ENCODE data around the gene ANXA4.

DNA sequence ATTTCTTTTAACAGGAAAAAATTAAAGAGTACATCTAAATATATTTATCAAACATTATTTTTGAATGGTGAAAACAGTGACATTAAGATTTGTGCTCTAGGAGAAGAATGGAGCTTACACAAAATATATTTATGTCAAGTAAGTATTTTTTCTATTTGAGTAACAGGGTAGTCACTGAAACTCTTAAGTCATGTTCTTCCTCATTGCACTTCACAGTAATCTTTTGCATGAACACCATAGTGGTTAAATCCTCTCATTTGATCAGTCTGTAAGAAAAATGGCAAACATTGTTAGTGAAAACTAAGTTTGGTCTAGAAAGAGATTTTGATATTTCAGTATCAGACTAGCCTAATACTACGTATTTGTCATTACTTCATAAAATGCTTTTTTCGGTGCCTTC, 95.6 kb downstream of the ANXA4 start:
- no peak for TF ChIP-seq POLR2AphosphoS5 (IDR thresholded peaks at IDR 0.05)
- TF ChIP-seq, protein P1, sequence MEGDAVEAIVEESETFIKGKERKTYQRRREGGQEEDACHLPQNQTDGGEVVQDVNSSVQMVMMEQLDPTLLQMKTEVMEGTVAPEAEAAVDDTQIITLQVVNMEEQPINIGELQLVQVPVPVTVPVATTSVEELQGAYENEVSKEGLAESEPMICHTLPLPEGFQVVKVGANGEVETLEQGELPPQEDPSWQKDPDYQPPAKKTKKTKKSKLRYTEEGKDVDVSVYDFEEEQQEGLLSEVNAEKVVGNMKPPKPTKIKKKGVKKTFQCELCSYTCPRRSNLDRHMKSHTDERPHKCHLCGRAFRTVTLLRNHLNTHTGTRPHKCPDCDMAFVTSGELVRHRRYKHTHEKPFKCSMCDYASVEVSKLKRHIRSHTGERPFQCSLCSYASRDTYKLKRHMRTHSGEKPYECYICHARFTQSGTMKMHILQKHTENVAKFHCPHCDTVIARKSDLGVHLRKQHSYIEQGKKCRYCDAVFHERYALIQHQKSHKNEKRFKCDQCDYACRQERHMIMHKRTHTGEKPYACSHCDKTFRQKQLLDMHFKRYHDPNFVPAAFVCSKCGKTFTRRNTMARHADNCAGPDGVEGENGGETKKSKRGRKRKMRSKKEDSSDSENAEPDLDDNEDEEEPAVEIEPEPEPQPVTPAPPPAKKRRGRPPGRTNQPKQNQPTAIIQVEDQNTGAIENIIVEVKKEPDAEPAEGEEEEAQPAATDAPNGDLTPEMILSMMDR (IDR thresholded peaks at IDR 0.05), result no peak

Data from sigmoid colon (tissue), 4 donors.